ENCODE measurements around the gene CHKA.
A peak's percentile ranks its signal among the peaks of the same experiment; 100 is the strongest.

The CHKA gene

DNA sequence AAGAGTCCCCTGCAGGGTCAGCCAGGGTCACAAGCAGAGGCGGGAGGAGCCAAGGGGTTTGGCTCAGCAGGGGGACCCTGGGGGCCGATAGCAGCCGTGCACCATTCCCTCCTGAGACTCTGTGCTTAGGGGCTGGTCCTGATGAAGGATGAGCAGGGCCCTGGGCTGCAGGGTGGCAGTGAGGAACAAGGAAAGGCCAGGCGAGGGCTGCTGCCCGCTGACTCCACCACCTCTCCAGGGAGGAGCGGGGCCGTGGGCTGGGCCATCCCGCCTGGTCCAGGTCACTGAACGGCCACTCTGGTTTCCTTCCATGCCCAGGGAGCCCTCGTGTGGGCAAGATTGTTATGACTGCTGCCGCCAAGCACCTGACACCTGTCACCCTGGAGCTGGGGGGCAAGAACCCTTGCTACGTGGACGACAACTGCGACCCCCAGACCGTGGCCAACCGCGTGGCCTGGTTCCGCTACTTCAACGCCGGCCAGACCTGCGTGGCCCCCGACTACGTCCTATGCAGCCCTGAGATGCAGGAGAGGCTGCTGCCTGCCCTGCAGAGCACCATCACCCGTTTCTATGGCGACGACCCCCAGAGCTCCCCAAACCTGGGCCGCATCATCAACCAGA, 99.9 kb downstream of the CHKA start:
- H3K4me3 ChIP-seq (ENCODE audit: low read depth, low read length): no peak overlapping the region
- DNase-seq (ENCODE audit: low read depth): no peak

DNA sequence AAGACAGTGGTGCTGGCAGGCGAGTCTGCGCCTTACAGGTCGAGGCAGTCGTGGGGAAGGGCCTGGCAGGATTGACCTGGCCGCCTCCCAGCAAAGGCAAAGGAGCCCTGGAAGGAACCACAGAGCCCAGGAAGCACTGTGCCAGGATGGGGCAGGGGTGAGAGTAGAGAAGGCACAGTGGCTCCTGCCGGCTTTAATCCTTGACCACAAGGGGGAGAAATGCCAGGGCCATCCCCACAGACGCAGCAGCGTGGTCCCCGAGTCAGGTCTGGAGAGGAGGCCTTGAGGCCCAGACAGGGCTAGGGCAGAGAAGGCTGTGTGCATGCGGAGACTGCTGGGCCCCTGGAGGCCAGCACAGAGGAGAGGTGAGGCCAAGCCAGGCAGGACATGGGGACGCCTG, 100.6 kb downstream of the CHKA start:
- no peak for DNase-seq (ENCODE audit: low read depth)
- no peak overlapping the region for H3K4me3 ChIP-seq (ENCODE audit: low read depth, low read length)

DNA sequence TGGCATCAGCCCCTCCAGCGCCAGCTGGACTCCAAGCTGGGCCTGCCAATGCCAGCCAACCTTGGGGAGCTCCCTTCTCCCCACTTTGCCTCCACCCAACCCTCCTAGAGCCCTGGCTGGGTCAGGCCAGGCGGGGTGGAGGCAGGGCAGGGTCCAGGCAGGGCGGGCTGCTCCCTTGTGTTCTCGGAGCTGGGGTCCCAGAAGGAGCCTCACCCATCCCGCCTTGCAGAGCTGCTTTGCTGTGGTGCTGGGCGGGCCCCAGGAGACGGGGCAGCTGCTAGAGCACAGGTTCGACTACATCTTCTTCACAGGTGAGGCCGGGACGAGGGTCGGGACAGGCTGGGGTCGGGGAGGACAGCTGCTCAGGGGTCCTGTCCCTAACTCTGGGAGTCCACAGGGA, 101.7 kb downstream of the CHKA start:
- no peak overlapping the region for H3K4me3 ChIP-seq (ENCODE audit: low read depth, low read length)
- DNase-seq (ENCODE audit: low read depth): no peak

DNA sequence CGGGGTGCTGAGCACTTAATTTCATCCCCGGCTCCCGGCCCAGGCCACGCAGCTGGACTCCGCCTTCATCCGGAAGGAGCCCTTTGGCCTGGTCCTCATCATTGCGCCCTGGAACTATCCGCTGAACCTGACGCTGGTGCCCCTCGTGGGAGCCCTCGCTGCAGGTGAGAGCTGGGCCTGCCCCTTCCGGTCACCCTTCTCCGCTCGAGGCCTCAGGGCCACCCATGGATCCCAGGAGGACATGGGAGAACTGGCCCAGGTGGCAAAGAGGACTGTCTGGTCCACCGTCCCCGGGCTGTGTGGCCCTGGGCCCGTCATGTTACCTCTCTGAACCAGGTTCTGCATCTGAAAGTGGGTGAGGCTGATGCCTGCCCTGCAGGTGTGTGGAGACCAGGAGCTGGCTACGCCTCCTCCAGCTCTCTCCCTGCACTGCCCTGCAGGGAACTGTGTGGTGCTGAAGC, 102.4 kb downstream of the CHKA start:
- H3K4me3 ChIP-seq (ENCODE audit: low read depth, low read length): no peak overlapping the region

DNA sequence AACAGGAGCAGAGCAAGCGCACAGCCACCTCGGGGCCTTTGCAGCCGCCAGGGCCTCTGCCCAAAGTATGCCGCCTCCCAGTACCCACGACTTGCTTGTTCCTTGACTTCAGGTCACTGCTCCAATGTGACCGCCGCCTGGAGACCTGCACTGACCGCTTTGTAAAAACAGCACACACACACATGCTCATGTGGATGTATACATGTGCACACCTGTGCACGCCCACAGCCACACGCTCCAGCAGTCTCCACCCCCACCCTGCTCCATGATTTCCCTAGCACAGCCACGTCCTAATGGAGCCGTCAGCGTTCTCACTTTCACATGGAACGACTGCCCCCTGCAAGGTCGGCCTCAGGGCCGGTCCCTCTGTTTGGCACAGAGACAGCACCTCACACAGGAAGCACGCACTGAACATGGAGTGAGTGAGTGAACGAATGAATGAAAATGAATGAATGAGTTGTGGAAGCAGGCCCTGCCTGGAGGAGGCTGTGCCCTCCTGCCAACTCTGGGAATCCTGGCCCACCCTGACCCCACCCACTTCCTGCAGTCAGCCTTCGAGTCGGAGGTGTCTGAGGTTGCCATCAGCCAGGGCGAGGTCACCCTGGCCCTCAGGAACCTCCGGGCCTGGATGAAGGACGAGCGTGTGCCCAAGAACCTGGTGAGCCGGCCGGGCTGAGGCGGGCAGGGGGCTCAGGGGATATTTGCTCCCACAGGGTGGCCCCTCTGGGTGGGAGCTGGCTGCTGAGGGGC, 103.0 kb downstream of the CHKA start:
- no peak overlapping the region for H3K4me3 ChIP-seq (ENCODE audit: low read depth, low read length)
- DNase-seq (ENCODE audit: low read depth): no peak

More for the DNA sequence above, 102.4 kb downstream of the CHKA start:
- DNase-seq (ENCODE audit: low read depth): no peak

DNA sequence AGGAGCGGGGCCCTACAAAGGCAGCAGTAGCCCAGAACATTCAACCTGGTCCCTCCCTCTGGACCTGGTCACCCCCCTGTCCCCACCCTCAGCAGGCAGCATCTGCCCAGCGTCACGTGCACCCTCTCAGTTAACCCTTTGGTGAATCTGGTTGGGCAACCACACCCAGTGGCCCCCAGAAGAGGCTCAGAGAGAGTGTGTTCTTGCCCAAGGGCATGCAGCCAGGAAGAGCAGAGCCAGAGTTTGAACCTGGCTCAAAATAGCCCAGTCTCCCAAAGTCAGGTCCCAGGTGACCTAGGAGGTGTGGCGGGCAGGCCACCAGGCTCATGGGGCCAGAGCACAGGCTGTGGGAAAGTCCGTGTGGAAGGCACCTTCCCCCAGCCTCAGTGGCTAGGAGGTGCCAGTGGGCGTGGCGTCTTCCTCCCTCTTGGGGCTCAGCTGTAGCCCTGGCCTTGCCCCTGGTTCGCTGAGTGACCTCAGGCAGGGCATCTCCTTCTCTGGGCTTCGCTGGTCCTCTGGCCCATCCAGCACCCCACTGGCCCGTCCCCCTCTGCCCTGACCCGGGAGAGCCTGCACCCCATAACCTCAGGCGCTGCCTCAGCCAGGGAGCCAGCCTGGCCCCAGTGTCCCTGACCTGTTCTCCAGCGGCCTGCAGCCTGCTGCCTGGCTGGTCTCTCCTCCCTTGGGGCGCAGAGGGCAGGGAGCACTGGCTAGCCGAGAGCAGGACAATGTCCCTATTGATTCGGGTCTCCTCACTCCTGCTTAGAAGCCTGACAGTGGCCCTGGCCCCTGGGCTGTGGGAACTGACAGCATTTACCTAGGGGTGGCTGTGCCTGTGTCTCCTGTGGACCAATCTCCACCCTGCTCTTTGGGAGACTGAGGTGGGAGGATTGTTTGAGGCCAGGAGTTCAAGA, 104.0 kb downstream of the CHKA start:
- DNase-seq (ENCODE audit: low read depth): no peak
- no peak overlapping the region for H3K4me3 ChIP-seq (ENCODE audit: low read depth, low read length)

DNA sequence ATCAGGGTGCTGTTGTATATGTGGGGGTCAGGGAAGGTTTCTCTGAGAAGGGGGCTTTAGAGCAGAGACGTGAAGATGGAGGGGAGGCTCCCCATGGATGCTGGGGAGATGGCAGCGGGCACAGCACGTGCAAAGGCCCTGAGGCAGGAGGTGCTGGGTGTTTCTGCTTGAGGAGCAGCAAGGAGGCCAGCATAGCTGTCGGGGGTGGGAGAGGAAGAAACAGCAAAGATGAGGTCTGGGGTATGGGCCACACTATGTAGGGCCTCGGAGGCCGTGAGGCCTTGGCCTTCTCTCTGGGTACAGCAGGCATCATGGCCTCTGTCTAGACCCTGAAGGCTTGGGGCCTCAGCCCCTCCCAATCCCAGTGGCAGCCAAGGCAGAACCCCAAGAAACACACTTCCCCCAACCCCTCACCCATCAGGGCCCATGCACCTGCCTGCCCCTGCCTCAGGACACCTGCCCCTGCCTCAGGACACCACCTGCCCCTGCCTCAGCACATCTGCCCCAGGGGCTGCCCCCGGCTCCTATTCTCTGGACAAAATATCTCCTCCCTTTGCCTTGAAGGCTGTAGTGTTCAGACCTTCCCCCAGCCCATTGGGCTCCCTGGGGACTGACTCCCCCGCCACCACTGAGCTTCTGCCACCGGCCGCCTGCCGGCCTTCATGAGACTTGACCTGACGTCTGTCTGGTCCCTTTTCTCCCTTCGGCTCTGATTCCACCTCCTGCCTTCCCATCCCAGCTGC, 104.9 kb downstream of the CHKA start:
- no peak overlapping the region for H3K4me3 ChIP-seq (ENCODE audit: low read depth, low read length)
- no peak for DNase-seq (ENCODE audit: low read depth)

DNA sequence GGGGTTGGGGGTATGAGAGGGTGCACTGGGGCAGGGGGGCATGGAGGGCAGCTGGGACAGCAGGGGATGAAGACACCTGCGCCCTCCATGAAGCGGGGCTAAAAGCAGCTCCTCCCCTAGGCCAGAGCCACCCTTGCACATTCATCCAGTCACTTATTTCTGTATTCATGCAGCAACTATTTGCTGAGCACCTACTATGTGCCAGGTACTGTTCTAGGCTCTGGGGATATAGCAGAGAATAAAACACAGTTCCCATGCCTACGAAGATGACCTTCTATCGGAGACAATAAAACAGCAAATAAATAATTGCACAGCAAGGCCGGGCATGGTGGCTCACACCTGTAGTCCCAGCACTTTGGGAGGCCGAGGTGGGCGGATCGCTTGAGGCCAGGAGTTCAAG, 105.7 kb downstream of the CHKA start:
- DNase-seq (ENCODE audit: low read depth): no peak
- no peak overlapping the region for H3K4me3 ChIP-seq (ENCODE audit: low read depth, low read length)

DNA sequence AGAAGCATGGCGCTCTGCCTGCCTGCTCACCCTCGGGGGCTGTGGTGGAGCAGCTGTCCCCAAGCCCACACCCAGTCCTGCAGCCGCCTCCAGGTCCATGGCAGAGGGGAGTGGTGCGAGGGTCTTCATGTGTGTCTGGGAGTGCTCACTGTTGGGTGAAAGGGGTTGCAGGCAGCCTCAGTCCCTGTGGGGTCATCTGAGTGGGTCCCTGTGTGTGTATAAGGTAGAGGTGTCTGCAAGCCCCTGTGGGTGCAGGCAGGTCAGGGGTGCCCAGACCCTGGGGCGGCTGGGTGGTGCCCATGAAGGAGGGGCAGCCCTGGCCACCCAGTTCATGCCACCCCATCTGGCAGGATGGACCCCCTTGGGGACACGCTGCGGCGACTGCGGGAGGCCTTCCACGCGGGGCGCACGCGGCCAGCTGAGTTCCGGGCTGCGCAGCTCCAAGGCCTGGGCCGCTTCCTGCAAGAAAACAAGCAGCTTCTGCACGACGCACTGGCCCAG, 106.2 kb downstream of the CHKA start:
- H3K4me3 ChIP-seq (ENCODE audit: low read depth, low read length): no peak overlapping the region
- no peak for DNase-seq (ENCODE audit: low read depth)

DNA sequence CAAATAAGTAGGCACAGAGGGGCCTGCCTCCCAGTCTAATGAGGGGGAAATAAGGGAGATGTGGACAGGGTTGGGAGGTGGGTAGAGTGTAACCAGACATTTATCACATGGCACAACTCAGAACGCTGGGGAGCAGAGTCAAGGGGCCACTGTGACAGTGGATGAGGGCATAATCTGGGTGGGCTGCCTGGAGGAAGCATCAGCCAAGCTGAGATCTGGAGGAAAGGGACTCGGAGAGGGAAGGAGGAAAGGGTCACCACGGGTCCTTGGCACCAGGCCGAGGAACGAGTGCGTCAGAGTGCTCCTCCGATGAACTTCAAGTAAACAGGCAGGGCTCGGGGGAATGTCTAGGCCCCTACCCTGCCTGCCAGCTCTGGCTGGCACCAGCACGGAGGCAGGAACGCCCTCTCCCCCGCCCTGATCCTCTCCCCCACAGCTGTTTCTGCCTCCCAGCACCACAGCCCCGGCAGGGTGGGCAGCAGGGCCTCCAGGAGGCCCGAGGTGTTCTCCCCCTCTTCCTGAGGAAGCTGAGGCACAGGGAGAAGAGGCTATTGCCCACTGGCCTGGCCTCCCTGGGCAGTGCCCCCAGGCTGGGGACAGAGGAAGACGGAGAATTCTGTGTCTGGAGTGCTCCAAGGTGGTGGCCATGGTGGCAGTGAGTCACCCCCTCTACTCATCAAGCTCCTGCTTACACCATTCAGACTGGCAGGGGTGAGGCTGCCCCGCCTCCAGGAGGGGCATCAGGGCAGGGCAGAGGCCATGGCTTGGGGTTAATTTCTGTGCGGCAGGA, 106.8 kb downstream of the CHKA start:
- peak; percentile 38 for DNase-seq (ENCODE audit: low read depth)
- H3K4me3 ChIP-seq (ENCODE audit: low read depth, low read length): no peak overlapping the region

DNA sequence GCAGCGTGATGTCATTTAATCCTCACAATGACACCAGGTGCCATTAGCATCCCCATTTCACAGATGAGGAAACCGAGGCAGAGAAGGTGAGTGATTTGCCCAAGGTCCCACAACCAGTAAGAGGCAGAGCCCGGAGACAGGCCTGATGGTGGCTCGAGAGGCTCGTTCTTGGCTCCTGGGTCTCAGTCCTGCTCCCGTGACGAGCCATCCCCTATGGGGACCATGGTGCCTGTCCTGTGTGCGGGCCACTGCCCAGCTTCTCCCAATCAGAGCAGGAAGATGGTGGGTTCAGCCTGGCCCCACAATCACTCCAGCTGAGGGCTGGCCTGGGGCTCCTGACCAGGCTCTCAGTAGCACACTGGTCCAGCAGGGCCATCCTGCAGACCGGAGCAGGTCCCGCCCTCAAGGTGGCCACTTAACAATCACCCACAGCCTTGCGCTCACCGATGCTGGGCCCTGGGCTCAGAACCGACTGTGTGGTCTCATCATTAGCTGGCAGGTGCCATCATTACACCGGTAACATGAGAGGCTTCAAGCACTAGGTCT, 107.5 kb downstream of the CHKA start:
- no peak for DNase-seq (ENCODE audit: low read depth)
- H3K4me3 ChIP-seq (ENCODE audit: low read depth, low read length): no peak overlapping the region

DNA sequence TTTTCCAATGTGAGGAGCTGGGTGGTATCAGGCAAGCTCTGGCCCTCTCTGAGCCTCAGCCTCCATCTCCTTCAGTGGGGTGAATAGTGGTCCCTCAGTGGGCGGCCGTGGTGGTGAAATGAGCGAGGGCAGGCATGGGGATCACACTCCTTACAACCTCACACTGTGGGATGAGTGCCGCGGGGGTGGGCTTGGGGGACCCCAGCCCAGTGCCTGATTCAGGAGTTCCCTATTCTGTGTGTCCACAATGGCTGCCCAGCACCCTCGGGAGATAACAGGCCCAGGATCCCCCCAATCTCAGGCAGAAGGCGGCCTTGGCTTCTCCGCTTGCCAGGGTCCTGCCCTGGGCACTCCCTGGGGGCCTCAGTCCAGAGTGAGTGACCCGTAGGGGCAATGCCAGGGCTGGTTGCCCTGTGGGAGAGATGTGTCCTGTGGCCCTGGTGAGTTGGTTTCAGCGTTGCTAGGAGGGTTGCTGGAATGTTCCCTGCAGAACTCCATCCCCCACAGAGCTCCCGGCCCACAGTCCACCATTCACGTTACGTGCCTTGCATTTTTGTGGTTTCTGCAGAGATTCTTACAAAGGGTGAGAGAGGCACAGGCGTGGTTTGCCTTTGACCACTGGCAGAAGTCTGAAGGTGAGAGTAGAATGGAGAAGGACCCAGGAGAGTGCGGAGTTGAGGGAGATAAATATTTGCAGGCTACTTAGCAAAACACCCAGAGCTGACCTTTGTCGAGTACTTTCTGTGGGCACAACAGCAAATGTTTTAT, 108.2 kb downstream of the CHKA start:
- H3K4me3 ChIP-seq (ENCODE audit: low read depth, low read length): no peak overlapping the region
- DNase-seq (ENCODE audit: low read depth): peak; percentile 86

DNA sequence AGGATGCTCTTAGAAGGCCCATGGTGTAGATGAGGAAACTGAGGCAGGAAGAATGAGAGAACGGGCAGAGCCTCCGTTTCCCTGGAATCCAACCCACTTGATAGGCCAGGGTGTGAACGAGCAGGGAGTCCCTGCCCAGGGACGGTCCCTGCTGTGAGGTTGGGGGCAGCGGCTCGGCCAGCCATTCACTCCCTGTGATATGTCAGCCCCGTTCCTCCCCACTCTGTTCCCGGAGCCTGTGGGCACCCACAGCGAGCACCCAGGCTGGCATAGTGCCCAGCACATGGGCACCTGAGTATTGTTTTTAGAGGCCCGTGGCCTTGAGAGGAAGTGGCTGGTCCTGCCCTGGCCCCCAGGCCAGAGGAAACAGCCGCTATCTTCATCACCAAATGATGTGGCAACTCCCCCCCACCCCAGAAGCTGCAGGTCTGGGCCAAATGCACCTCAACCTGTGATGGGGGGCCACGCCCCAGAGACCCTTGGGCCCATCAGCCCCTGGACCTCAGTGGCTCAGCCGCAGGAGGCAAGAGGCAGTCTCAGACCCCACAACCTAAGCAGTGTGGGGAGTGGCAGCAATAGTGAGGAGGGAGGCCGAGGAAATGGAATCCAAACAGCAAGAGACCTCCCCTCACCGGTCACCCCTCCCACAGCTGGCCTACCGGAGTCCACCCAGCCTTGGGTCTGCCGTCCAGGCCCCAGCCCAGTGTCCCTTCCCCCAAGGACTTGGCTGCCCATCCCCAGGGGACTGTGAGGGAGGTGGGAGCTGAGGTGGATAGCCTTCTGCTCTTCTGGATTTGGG, 108.9 kb downstream of the CHKA start:
- no peak for DNase-seq (ENCODE audit: low read depth)
- no peak overlapping the region for H3K4me3 ChIP-seq (ENCODE audit: low read depth, low read length)

DNA sequence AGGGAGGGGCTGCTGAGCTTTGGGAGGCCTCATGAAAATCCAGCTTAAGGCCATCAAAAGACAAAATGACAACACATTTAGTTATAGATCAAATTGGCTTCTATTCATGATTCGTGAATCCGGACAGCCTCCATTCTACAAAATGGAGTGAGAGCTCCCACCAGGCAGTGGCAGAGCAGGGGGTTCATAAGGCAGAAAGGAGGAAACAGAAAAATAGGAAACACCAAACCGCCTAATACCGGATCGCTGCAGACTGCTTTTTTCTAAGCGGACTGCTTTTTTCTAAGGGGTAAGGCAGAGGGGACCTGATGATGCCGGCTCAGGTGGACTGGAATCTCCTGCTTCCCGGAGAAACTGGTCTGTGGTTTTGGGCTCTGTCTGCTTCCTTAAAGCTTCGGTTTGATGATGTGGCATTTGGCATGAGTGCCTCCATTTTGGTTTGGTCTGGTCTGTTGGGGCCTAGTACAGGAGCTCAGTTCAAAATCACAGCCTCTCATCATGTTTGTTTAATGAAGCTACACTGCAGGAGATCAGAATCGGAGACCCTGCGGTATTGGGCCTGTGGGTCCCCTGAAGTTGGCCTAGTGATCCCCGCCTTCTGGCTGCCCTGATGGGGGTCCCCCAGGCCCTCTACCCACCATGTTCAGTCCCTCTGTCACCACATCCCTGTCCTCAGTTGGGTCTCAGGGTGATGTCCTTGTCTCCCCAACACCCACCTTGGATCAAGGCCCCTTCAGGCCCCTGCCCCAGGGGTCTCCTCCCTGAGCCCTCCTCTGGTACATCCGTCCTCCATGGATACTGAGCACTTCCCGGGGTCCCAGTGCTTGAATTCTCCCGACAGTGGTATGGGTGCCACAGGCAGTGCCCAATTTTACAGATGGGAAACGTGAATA, 109.9 kb downstream of the CHKA start:
- peak overlapping the region; percentile 40 for H3K4me3 ChIP-seq (ENCODE audit: low read depth, low read length)

DNA sequence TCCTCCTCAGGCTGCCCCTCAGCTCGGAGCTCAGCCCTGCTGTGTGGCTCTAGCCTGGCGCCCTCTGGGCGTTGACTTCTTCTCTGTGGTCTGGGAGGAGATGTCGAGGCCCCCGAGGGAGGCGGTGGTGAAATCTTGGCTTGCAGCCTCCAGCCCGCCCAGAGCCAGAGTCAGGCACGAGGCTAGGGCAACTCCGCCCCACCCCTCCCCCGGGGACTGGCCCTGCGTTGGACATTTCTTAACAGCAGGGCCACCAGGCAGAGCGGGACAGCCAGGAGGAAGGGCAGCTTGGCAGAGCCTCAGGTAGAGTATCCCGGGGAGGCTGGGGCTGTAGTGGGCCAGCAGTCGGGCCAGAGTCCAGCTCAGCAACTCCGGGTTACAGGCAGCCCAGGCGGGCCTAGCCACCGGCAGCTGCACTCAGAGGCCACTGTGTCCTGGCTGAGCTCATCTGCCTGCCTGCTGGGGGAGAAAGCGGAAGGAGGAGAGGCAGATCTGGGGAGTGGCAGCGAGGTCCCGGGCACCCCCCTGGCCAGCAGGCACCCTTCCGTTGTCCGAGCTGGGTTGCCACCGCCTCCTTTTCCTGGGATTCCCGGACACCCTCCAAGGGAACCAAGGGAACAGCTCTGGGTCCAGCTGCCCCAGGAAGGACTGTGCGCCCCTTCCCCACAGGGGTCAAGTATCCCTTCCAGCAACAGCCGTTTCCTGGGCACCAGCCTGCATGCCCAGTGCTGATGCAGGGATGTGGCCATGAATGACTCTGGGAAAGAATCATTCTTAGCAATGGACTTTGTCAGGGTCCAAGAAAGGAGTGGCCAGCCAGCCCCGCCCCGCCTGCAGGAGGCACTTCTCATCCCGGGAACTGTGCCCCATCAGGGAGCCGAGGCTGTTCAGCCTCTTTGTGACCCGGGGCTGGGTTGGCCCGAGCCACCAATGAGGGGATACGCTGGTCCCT, 110.8 kb downstream of the CHKA start, which contains the start of gene ALDH3B1:
Gene ALDH3B1, plus strand, starts transcription at position 238 of the 952 bp plus-strand sequence. CDS start 4,971 bp downstream, outside the sequence.
- DNase-seq (ENCODE audit: low read depth): peak; percentile 55
- H3K4me3 ChIP-seq (ENCODE audit: low read depth, low read length): peak within 1 kb of the TSS; percentile 40

More for the DNA sequence above, 109.9 kb downstream of the CHKA start:
- DNase-seq (ENCODE audit: low read depth): no peak

Data from skeletal muscle cell (primary cell).